HEK293 (cell line): ENCODE measurements around the gene RAI14.

Experiments used
- CTCF ChIA-PET: fragments of 350-600 bp; formaldehyde crosslinking; extraction: SDS; loops from one replicate; lab custom pipeline; 2021; ENCODE audit warnings: antibody characterized with exemption; lab: Yijun Ruan, JAX
- POLR2A ChIA-PET: fragments of 300-600 bp; formaldehyde crosslinking; extraction: SDS; loops from one replicate; lab custom pipeline; 2020; ENCODE audit warnings: antibody characterized with exemption, inconsistent platforms; lab: Yijun Ruan, JAX
- H3K27ac ChIP-seq: fragments of 200-500 bp; sonication (Bioruptor generic); 2 replicates; pipeline ENCODE4 v1.5.1; 2014; ENCODE audit warnings: low read depth, low read length, control low read depth, inconsistent platforms; ENCODE audit errors: extremely low read depth
- H3K36me3 ChIP-seq, 2 experiments: fragments of 200-500 bp in 1 of 2; sonication (Bioruptor generic) in 1 of 2; 1 replicate in 1 of 2; 2 replicates in 1 of 2; pipeline ENCODE4 v1.5.1; 2014 to 2017; ENCODE audit warnings: inconsistent platforms in 2 of 2, low read length in 2 of 2; ENCODE audit not compliant: control insufficient read depth in 2 of 2, insufficient read depth in 1 of 2
- H3K4me1 ChIP-seq: fragments of 200-500 bp; sonication (Bioruptor generic); 2 replicates; pipeline ENCODE4 v1.5.1; 2014; ENCODE audit warnings: mild to moderate bottlenecking, low read length, inconsistent platforms; ENCODE audit not compliant: control insufficient read depth, insufficient read depth
- H3K4me3 ChIP-seq: 2 replicates; pipeline ENCODE4 v1.5.1; 2011; ENCODE audit warnings: low read depth, mild to moderate bottlenecking, control low read depth, low read length, moderate library complexity
- H3K9me3 ChIP-seq: fragments of 200-500 bp; sonication (Bioruptor generic); 2 replicates; pipeline ENCODE4 v1.5.1; 2014; ENCODE audit warnings: low read depth, low read length, inconsistent platforms; ENCODE audit not compliant: control insufficient read depth, insufficient read depth
- HOXC10 ChIP-seq: sonication (generic); formaldehyde crosslinking; IDR thresholded peaks from 2 replicates; pipeline ENCODE4 v1.8.1; 2023; ENCODE audit warnings: mild to moderate bottlenecking, missing genetic modification reagents
- IKZF3 ChIP-seq: fragments of 450-650 bp; IDR thresholded peaks from 2 replicates; pipeline ENCODE4 v1.5.0; 2018; ENCODE audit warnings: missing biosample characterization, mild to moderate bottlenecking, missing genetic modification characterization, moderate library complexity
- KLF7 ChIP-seq: fragments of 450-650 bp; formaldehyde crosslinking; IDR thresholded peaks from 2 replicates; pipeline ENCODE4 v1.5.1; 2016; ENCODE audit warnings: missing biosample characterization, missing genetic modification characterization, borderline replicate concordance
- PRDM10 ChIP-seq: fragments of 450-650 bp; formaldehyde crosslinking; IDR thresholded peaks from 2 replicates; pipeline ENCODE4 v1.5.1; 2016; ENCODE audit warnings: missing biosample characterization, missing genetic modification characterization
- SP2 ChIP-seq: fragments of 450-650 bp; formaldehyde crosslinking; IDR thresholded peaks from 2 replicates; pipeline ENCODE4 v1.5.1; 2016; ENCODE audit warnings: missing biosample characterization, missing genetic modification characterization
- ZBTB1 ChIP-seq: fragments of 450-650 bp; formaldehyde crosslinking; IDR thresholded peaks from 2 replicates; pipeline ENCODE4 v1.5.1; 2016; ENCODE audit warnings: missing biosample characterization, missing genetic modification characterization
- ZBTB26 ChIP-seq: fragments of 450-650 bp; formaldehyde crosslinking; optimal IDR thresholded peaks from 2 replicates; pipeline ENCODE3; 2016; ENCODE audit warnings: missing biosample characterization, mild to moderate bottlenecking, missing genetic modification characterization
- ZBTB8A ChIP-seq: fragments of 450-650 bp; formaldehyde crosslinking; IDR thresholded peaks from 2 replicates; pipeline ENCODE4 v1.5.1; 2016; ENCODE audit warnings: missing biosample characterization, missing genetic modification characterization
- ZNF423 ChIP-seq: fragments of 450-650 bp; formaldehyde crosslinking; IDR thresholded peaks from 2 replicates; pipeline ENCODE4 v1.5.1; 2016; ENCODE audit warnings: missing biosample characterization, missing genetic modification characterization
- ZNF433 ChIP-seq: fragments of 450-650 bp; formaldehyde crosslinking; IDR thresholded peaks from 2 replicates; pipeline ENCODE4 v1.5.1; 2016; ENCODE audit warnings: missing biosample characterization, missing genetic modification characterization, low read depth
- ZNF48 ChIP-seq: fragments of 450-650 bp; formaldehyde crosslinking; IDR thresholded peaks from 2 replicates; pipeline ENCODE4 v1.5.1; 2016; ENCODE audit warnings: missing biosample characterization, missing genetic modification characterization
- ZNF521 ChIP-seq: fragments of 450-650 bp; formaldehyde crosslinking; IDR thresholded peaks from 2 replicates; pipeline ENCODE4 v1.5.1; 2017; ENCODE audit warnings: missing biosample characterization, mild to moderate bottlenecking, missing genetic modification characterization
- ZNF548 ChIP-seq: fragments of 450-650 bp; formaldehyde crosslinking; IDR thresholded peaks from 2 replicates; pipeline ENCODE4 v1.5.1; 2016; ENCODE audit warnings: missing biosample characterization, missing genetic modification characterization
- ZNF596 ChIP-seq: fragments of 450-650 bp; IDR thresholded peaks from 2 replicates; pipeline ENCODE4 v1.5.0; 2018; ENCODE audit warnings: missing biosample characterization, mild to moderate bottlenecking, missing genetic modification characterization, moderate library complexity
- ZNF610 ChIP-seq: fragments of 450-650 bp; formaldehyde crosslinking; IDR thresholded peaks from 2 replicates; pipeline ENCODE4 v1.5.1; 2016; ENCODE audit warnings: missing biosample characterization, missing genetic modification characterization, borderline replicate concordance
- ZNF660 ChIP-seq: fragments of 450-650 bp; IDR thresholded peaks from 2 replicates; pipeline ENCODE4 v1.5.1; 2018; ENCODE audit warnings: missing biosample characterization, mild to moderate bottlenecking, missing genetic modification characterization
- ZSCAN4 ChIP-seq: fragments of 450-650 bp; formaldehyde crosslinking; IDR thresholded peaks from 2 replicates; pipeline ENCODE4 v1.5.1; 2017; ENCODE audit warnings: missing biosample characterization, missing genetic modification characterization
- TF ChIP-seq, protein P1 (sequence below): fragments of 450-650 bp; formaldehyde crosslinking; IDR thresholded peaks from 2 replicates; pipeline ENCODE4 v1.5.1; 2016; ENCODE audit warnings: missing biosample characterization, missing genetic modification characterization
- TF ChIP-seq, protein P2 (sequence below): fragments of 450-650 bp; formaldehyde crosslinking; IDR thresholded peaks from 2 replicates; pipeline ENCODE4 v1.5.1; 2016; ENCODE audit warnings: missing biosample characterization, missing genetic modification characterization

The RAI14 gene

DNA sequence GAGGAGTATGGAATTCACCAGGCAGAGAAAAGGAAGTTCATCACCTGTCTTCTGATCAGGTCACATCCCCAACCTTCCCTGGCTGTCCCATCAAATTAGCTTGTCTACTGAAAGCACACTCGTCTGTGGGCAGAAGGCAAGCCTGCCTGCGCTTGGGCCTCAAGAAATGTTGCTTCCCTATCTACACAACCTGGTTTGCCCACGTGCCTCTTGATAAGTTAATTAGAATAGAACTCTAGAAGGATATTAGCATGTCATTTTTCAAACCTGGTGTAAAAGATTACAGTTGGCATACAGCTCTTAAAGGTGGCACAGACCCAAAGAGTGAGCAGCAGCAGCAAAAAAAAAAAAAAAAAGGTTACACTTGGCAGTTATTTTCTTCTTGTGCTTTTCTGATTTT, 188.0 kb downstream of the RAI14 start:
- H3K4me3 ChIP-seq, result no peak overlapping the region
- TF ChIP-seq ZSCAN4 (tag by site-specific recombination) (no peak), ZNF660 (tag by site-specific recombination) (no peak), IKZF3 (tag by site-specific recombination) (no peak), ZNF423 (tag by site-specific recombination) (no peak), ZNF596 (no peak), ZNF610 (tag by site-specific recombination) (no peak), SP2 (tag by site-specific recombination) (no peak), KLF7 (tag by site-specific recombination) (no peak), HOXC10 (CRISPR knock-in tag) (no peak), ZNF548 (tag by site-specific recombination) (no peak), ZBTB8A (tag by site-specific recombination) (no peak), PRDM10 (no peak), ZNF521 (tag by site-specific recombination) (no peak), ZBTB26 (tag by site-specific recombination) (no peak), ZNF48 (tag by site-specific recombination) (no peak), ZBTB1 (no peak), ZNF433 (tag by site-specific recombination) (no peak)
- TF ChIP-seq, protein P1, sequence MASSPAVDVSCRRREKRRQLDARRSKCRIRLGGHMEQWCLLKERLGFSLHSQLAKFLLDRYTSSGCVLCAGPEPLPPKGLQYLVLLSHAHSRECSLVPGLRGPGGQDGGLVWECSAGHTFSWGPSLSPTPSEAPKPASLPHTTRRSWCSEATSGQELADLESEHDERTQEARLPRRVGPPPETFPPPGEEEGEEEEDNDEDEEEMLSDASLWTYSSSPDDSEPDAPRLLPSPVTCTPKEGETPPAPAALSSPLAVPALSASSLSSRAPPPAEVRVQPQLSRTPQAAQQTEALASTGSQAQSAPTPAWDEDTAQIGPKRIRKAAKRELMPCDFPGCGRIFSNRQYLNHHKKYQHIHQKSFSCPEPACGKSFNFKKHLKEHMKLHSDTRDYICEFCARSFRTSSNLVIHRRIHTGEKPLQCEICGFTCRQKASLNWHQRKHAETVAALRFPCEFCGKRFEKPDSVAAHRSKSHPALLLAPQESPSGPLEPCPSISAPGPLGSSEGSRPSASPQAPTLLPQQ, result no peak
- TF ChIP-seq, protein P2, sequence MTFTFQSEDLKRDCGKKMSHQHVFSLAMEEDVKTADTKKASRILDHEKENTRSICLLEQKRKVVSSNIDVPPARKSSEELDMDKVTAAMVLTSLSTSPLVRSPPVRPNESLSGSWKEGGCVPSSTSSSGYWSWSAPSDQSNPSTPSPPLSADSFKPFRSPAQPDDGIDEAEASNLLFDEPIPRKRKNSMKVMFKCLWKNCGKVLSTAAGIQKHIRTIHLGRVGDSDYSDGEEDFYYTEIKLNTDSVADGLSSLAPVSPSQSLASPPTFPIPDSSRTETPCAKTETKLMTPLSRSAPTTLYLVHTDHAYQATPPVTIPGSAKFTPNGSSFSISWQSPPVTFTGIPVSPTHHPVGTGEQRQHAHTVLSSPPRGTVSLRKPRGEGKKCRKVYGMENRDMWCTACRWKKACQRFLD, result no peak
- TF ChIP-seq, all 188 proteins: peak for 0
- Histone ChIP-seq H3K4me1 (no peaks in the 10 kb centered on the region), H3K27ac (no peak overlapping the region), H3K9me3 (no peaks in the 10 kb centered on the region), H3K36me3 (no peaks in the 10 kb centered on the region)
- POLR2A ChIA-PET, result interaction anchor here (0.7 kb wide), 1 partner anchor 1305 kb away, joined by 3 read pairs; no protein-coding TSS in a partner anchor
- CTCF ChIA-PET, result interaction anchor here (0.6 to 1.4 kb wide), 3 partner anchors 10 to 336 kb away, joined by 3 read pairs; no protein-coding TSS in a partner anchor
